Esophagus muscularis mucosa (tissue), 4 donors: Measurements from ENCODE around the gene SYF2. TPM values are rescaled to one million over a fixed set of nuclear protein-coding genes. Genes with fewer than 3 reads are reported as not detected.

Experiments
- DNase-seq: peaks from one replicate; pipeline ENCODE4 v3.0.0-alpha.2; 2017; ENCODE audit errors: extremely low spot score
- H3K27ac ChIP-seq, 4 donors: fragments of 200-600 bp; sonication (generic); replicated peaks in 1 of 4; 1 replicate in 3 of 4; 2 replicates in 1 of 4; pipeline ENCODE4 v1.5.1; 2016 to 2019; ENCODE audit warnings: mild to moderate bottlenecking in 1 of 4
- H3K27me3 ChIP-seq, 4 donors: fragments of 200-600 bp; sonication (generic); one replicate each; pipeline versions ENCODE4 v1.5.1 to v1.6.0; 2016 to 2019
- H3K36me3 ChIP-seq, 4 donors: fragments of 200-600 bp; sonication (generic); one replicate each; pipeline ENCODE4 v1.5.1; 2016 to 2019
- H3K4me1 ChIP-seq, 4 donors: fragments of 200-600 bp; sonication (generic); one replicate each; pipeline ENCODE4 v1.5.1; 2016 to 2019
- H3K4me3 ChIP-seq, 4 donors: fragments of 200-600 bp; sonication (generic); 1 replicate in 2 of 4; 2 replicates in 2 of 4; pipeline ENCODE4 v1.5.1; 2016 to 2019; ENCODE audit warnings: mild to moderate bottlenecking in 4 of 4, moderate library complexity in 1 of 4
- H3K9me3 ChIP-seq, 4 donors: fragments of 200-600 bp; sonication (generic); 1 replicate in 3 of 4; 2 replicates in 1 of 4; pipeline ENCODE4 v1.5.1; 2016 to 2019
- EP300 ChIP-seq: sonication (generic); formaldehyde crosslinking; IDR thresholded peaks from one replicate; pipeline ENCODE4 v1.6.1; 2017; ENCODE audit warnings: antibody characterized with exemption
- POLR2A ChIP-seq: fragments of 450-650 bp; IDR thresholded peaks from one replicate; pipeline ENCODE4 v1.6.1; 2017; ENCODE audit warnings: antibody characterized with exemption, moderate library complexity, mild to moderate bottlenecking, low read depth
- POLR2AphosphoS5 ChIP-seq, 2 donors: sonication (generic); formaldehyde crosslinking; IDR thresholded peaks; one replicate each; pipeline ENCODE4 v1.6.1; 2017; ENCODE audit warnings: antibody characterized with exemption in 2 of 2
- WGBS: methylation state at CpG from one replicate; pipeline ENCODE4 v1.1.5; 2018; 5-methylcytosine and 5-hydroxymethylcytosine counted together
- intact Hi-C: fragments of 100-400 bp; cut with DNase I; formaldehyde crosslinking; loops from one replicate; pipeline ENCODE4 v1.15.1; 2023
- total RNA-seq, 4 donors: library from RNA; depleted of rRNA; stranded (reverse); fragments of >200 nt; gene quantifications; one replicate each; pipeline versions ENCODE4 v1.1.0 to v1.2.1, GENCODE V29; 2016
- TF ChIP-seq, protein P1 (sequence below), 3 experiments: fragments of 200-600 bp in 2 of 3; fragments of 450-650 bp in 1 of 3; sonication (generic) in 2 of 3; IDR thresholded peaks; one replicate each; pipeline ENCODE4 v1.5.1; 2017 to 2019; ENCODE audit warnings: antibody characterized with exemption in 3 of 3, mild to moderate bottlenecking in 2 of 3, moderate library complexity in 1 of 3

SYF2 gene
- total RNA-seq, 4 donors from 2014 or later, result 56.9 to 76.7 (median 65.2) TPM

DNA sequence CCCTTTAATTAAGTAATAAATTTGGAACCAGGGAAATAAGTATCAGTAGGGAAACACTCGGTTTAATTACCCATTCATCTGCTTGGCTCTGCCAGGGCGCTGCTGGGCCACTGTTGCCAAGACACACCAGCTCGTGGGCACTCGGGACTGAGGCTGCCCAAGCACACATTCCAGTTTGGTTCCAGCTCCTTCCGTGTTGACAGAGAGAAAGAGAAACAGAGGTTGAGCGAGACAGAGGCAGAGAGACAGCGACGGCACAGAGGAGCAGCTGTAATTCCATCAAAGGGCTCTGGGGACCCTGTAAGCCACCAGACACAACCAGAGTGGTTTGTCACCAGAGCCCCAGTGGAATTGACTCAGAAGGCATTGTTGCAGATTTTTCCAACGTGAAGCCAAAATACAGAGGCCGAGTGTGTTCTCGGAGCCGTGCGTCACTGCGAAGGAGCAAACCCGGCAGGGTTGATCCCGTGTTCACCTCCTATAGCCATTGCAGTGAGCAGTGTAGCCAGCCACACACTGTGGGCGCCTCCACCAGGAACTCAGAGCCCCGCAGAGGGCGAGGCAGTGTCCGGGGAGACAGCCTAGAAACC, 33.5 kb downstream of the SYF2 start:
- Histone ChIP-seq H3K36me3 (no peaks in the 10 kb centered on the region), H3K4me3 (peak overlapping the region in 3 of 4 donors; percentile 12), H3K27ac (peak overlapping the region in 2 of 4 donors; percentile 3 to 27), H3K27me3 (peaks cover 0 to 23% (median 0%) of the 10 kb centered on the region in 4 donors), H3K9me3 (no peaks in the 10 kb centered on the region), H3K4me1 (peaks cover 3 to 18% (median 13%) of the 10 kb centered on the region in 4 donors)
- DNase-seq, result no peak
- WGBS, result 58% methylated on average over 20 of the region's 20 CpGs
- TF ChIP-seq EP300 (no peak), POLR2AphosphoS5 (IDR thresholded peaks at IDR 0.05) (no peak), POLR2A (no peak)
- TF ChIP-seq, protein P1, sequence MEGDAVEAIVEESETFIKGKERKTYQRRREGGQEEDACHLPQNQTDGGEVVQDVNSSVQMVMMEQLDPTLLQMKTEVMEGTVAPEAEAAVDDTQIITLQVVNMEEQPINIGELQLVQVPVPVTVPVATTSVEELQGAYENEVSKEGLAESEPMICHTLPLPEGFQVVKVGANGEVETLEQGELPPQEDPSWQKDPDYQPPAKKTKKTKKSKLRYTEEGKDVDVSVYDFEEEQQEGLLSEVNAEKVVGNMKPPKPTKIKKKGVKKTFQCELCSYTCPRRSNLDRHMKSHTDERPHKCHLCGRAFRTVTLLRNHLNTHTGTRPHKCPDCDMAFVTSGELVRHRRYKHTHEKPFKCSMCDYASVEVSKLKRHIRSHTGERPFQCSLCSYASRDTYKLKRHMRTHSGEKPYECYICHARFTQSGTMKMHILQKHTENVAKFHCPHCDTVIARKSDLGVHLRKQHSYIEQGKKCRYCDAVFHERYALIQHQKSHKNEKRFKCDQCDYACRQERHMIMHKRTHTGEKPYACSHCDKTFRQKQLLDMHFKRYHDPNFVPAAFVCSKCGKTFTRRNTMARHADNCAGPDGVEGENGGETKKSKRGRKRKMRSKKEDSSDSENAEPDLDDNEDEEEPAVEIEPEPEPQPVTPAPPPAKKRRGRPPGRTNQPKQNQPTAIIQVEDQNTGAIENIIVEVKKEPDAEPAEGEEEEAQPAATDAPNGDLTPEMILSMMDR (IDR thresholded peaks at IDR 0.05), result no peak
- intact Hi-C loops, result no loop called here

DNA sequence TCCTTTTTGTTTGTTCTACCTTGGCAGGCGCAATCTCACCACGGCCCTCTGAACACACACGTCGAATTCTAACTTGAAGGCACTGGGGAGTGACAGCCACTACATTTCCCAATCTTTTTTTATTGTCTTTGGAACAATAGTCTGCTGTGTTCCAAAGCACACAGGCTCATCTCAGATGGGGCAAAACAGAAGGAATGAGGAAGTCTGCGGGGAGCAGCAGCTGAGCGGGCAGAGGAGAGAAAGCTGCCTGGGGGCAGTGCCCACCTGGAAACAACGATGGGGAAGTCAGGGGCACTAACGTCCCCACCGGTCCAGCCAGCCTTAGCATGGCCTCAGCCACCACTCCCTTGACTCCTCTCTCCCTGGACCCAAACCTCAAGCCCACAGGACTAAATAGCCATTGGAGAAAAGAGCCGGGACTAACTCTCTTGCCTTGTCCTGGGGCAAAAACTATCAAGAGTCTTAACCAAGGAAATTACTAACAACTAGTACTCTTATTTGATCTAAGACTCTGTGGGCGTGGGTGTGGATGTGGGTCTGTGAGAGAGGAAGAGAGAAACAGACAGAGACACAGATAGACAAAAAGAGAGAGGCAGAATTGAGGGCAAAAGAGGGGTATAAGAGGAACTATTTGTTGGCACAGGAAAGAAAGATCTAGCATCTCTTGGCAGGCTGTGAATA, 34.2 kb downstream of the SYF2 start:
- Histone ChIP-seq H3K4me1 (peaks cover 3 to 18% (median 13%) of the 10 kb centered on the region in 4 donors), H3K27me3 (peaks cover 0 to 26% (median 0%) of the 10 kb centered on the region in 4 donors), H3K27ac (no peak overlapping the region), H3K9me3 (no peaks in the 10 kb centered on the region), H3K36me3 (no peaks in the 10 kb centered on the region), H3K4me3 (peak overlapping the region in 1 of 4 donors; percentile 12)
- TF ChIP-seq, protein P1 (IDR thresholded peaks at IDR 0.05), result no peak
- TF ChIP-seq EP300 (no peak), POLR2AphosphoS5 (IDR thresholded peaks at IDR 0.05) (no peak), POLR2A (no peak)
- intact Hi-C loops, result no loop called here
- WGBS, result 59% methylated on average over 11 of the region's 11 CpGs
- no peak for DNase-seq

DNA sequence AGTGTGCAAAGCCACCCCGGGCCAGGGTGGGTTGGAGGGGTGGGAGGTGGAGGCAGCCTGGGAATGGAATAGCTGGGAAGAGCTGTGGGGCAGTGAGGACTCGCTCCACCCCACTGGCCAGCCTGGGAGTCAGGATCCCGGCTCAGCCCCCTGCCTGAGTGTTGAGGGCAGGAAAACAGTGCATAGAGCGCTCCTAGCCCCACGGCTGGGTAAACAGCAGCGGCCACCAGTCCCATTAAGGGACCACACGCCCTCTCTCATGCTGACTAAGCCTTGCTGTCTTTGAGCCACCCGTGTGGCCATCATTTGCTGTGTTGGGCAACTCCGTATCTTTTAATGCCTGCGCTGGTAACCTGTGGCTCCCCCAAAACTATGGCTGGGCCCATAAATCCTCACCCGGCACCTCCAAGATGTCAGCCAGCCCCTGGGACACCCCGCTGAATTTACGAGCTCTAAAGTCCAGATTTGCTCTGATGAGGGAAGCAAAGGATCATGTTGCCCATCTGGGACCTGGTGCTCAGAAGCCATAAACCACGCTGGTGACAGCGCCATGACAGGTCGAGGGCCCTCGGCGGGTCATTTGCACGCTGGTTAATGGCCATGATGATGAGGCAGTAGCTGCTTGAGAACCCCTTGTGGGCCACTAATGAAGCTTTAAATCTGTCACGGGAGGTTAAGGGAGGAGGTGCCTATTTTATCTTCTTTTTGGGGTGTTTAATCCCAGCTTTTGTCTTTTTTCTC, 34.9 kb downstream of the SYF2 start:
- H3K9me3 ChIP-seq, result no peaks in the 10 kb centered on the region
- no peaks in the 10 kb centered on the region for H3K36me3 ChIP-seq
- no peak overlapping the region for H3K4me3 ChIP-seq
- H3K27ac ChIP-seq, result no peak overlapping the region
- intact Hi-C loops, result no loop called here
- WGBS, result 83% methylated on average over 18 of the region's 20 CpGs
- TF ChIP-seq EP300 (no peak), POLR2A (no peak), POLR2AphosphoS5 (IDR thresholded peaks at IDR 0.05) (no peak)
- TF ChIP-seq, protein P1 (IDR thresholded peaks at IDR 0.05), result no peak
- peaks cover 3 to 18% (median 13%) of the 10 kb centered on the region in 4 donors for H3K4me1 ChIP-seq
- no peak for DNase-seq
- H3K27me3 ChIP-seq, result peaks cover 0 to 32% (median 0%) of the 10 kb centered on the region in 4 donors

DNA sequence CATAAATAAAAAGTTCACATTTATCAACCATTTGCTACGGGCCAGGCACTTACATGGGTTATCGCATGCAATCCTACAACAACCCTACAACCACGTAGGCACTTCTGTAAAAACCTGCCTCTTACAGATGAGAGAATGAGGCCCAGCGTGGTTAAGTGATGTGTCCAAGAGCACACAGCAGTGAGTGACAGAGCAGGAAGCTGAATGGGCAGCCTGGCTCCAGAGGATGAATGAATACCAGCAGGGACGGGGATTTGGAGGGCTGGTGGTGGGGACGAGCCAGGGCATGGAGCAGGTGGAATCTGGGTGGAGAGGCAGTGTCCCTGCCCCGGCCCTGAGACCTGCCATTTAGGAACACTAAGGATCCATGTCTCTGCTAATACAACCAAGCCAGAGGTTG, 35.5 kb downstream of the SYF2 start:
- Histone ChIP-seq H3K4me1 (peaks cover 3 to 18% (median 13%) of the 10 kb centered on the region in 4 donors), H3K9me3 (no peaks in the 10 kb centered on the region), H3K27ac (no peak overlapping the region), H3K36me3 (no peaks in the 10 kb centered on the region), H3K4me3 (no peak overlapping the region), H3K27me3 (peaks cover 0 to 32% (median 0%) of the 10 kb centered on the region in 4 donors)
- DNase-seq, result no peak
- WGBS, result 87% methylated on average over 6 of the region's 7 CpGs
- intact Hi-C loops, result no loop called here
- TF ChIP-seq POLR2A (no peak), POLR2AphosphoS5 (IDR thresholded peaks at IDR 0.05) (no peak), EP300 (no peak)
- TF ChIP-seq, protein P1 (IDR thresholded peaks at IDR 0.05), result no peak
